Iris pigment epithelial cell (primary cell): ENCODE results near the gene PROSER2.

ENCODE experiments used
- DNase-seq: peaks from one replicate; pipeline ENCODE4 v3.0.0-alpha.2; 2011; ENCODE audit warnings: low read depth

Gene PROSER2, protein sequence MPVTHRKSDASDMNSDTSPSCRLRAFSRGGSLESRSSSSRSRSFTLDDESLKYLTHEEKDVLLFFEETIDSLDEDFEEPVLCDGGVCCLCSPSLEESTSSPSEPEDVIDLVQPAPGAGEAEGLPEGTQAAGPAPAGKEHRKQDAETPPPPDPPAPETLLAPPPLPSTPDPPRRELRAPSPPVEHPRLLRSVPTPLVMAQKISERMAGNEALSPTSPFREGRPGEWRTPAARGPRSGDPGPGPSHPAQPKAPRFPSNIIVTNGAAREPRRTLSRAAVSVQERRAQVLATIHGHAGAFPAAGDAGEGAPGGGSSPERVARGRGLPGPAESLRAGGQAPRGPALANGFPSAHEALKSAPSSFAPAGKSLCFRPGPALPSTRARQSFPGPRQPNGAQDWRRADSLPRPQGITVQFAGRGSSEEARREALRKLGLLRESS

GRCh38 chr10:11823122-11823988 is at the start of gene PROSER2:
Gene PROSER2 (plus strand): TSS chr10:11823356. CDS start chr10:11852078, 28,722 bp downstream.
- DNase-seq = peak; percentile 73

DNA sequence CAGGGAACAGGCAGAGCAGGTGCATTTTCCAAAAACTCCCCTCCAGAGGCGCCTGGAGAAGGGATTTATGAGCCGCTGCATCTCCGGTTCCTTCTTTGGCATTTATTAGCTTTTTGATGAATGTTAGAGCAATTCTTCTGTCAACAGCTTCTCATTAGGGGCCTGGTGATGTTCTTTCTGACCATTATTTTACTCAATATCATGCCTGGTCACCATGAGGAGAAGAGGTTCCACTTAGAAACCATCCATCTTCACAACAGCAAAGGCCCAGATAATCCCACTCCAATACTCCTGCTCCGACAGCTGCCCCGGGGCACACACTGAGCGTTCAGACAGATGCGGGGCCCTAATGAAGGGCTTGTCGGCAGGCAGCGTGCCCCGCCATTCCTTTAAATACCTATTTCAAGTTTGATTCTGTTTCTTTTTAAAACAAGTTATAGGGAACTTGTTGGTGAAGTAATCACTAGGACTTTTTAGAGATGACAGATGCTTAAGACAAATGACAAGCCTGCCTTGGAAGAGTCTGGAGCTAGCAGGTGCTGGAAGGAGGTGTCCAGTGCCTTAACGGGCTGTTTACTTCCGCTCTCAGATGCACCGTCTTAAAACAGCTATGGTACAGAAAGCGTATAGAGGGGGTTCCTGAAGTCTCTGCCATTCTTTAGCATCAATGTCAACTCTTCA is 49.3 kb upstream of the PROSER2 start:
- DNase-seq = no peak

GRCh38 chr10:11775412-11775811 is 47.7 kb upstream of the PROSER2 start:
- no peak for DNase-seq

- DNase-seq = peak; percentile 64
These were observed 47.1 kb upstream of the PROSER2 start for GRCh38 chr10:11776080-11776479.

- DNase-seq = no peak
These were observed 42.0 kb upstream of the PROSER2 start for GRCh38 chr10:11781114-11781513.

DNA sequence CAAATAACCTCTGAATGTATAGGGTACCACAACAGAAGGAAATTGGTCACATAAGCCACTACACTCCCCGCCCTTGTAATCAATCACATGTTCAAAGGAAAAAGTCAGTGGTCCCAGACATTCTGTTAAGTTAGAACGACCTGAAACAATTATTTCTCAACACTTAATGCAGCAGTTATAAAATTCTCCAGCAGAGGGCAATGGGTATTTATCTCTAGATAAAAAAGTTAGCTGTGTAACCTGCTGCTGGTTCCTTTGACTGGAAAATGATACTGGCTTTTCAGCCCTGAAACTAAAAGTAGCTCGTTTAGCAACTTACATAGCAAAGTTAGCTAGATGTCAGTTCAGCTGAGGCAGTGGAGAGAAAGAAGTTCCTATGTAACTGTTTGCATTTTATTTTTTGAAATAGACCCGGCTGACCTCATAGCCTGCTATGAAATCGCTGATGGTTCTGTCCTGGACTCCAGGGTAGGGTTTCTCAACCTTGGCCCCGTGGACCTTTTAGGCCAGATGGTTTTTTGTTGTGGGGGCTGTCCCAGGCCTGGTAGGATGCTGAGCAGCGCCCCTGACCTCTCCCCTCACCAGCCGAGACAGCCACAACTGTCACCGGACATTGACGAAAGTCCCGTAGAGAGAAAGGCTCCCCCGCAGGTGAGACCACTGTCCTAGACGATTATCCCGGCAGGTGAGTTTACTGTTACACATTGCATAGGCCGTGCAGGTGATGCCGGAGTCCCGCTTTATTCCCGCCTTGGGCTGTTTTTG is 40.2 kb upstream of the PROSER2 start:
- peak; percentile 64 for DNase-seq

GRCh38 chr10:11783558-11783865 is 39.6 kb upstream of the PROSER2 start:
- DNase-seq = no peak

GRCh38 chr10:11787374-11787773 is 35.8 kb upstream of the PROSER2 start:
- DNase-seq = no peak

DNA sequence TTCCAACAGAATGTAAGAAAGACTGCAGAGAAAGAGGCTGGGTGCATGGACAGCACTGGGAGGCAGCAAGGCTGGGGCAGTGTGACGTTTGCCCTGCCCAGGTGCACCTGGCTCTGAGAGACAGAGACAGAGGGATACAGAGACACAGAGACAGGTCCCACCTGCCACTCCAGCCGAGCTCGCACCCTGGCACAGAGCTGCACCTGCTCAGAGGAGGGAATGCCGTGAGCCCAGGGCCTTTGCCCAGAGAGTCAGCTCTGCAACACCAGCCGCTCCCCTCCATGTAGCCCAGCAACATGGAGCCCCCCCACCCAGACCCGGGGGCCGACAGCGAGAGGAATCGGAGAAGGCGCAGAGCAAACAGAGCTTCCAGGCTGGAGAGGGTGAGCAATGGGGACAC is 35.3 kb upstream of the PROSER2 start:
- no peak for DNase-seq

GRCh38 chr10:11789306-11789705 is 33.9 kb upstream of the PROSER2 start:
- DNase-seq = no peak

DNA sequence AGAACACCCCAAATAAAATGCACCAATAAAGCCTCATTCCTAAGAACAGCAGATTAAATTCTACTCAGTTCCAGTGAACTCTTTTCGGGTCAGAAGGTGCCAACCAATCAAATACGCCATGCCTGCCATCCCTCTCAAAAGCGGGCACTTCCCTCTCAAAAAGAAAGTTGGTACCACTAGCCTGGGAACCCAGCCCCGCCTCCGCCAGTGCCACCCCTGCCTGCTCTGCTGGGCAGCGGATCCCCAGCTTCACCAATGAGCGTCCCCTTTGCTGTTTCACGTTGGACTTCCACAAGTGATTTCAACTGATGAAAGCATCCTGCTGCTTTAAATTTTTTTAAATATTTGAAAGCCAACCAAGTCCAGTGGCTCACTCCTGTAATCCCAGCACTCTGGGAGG is 33.2 kb upstream of the PROSER2 start:
- DNase-seq = no peak

DNA sequence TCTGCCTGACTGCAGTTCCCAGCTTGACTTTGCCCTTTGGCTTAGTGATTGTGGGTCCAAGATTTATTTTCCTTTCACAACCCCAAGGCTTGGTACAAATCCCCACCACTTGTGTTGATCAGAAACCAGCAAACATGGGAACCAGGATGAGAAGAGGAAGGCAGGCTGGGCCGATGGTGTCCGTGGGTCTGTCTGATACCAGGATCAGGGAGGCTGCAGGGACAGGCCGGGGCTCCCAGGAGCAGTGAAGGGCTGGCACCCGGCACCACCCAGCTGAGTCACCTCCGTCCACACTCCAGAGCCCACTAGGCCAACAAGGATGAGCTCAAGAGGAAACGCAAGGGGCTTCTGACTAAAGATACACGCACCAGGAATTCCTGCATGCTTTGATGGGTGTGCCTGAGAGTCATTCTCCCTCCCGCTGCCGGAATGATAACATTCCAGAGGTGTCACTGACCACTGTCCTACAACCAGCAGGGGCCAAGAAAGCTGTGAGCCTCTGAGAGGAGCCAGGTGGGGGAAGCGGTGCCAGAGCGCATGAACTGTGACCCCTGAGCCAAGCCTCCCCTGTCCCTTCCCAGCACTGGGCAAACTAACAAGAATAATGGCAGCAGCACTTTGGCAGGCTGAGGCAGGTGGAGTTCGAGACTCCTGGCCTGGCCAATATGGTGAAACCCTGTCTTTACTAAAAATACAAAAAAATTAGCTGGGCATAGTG is 29.2 kb upstream of the PROSER2 start:
- peak; percentile 68 for DNase-seq

GRCh38 chr10:11794566-11794965 is 28.6 kb upstream of the PROSER2 start:
- no peak for DNase-seq

- DNase-seq = no peak
These were observed 27.8 kb upstream of the PROSER2 start for GRCh38 chr10:11795101-11795920.

GRCh38 chr10:11796474-11796873 is 26.7 kb upstream of the PROSER2 start:
- no peak for DNase-seq

DNA sequence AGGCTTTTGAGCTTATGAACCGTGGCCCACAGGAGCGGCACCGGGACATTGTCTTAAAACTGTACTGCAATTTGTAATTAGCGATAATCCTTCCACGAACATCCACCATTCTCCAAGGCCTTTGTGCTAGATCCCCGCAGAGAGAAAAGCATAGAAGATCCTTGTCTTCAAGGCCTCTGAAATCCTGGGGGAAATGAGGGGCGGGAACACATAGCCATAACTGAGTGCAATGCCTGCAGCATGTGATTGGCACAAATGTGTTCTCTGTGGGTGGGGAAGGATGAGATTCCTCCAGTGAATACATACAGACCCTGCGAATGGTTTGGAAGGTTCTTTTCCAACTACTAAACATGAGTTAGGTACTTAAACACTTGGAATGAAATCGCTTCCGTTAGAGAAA is 25.9 kb upstream of the PROSER2 start:
- no peak for DNase-seq

GRCh38 chr10:11797847-11798633 is 25.1 kb upstream of the PROSER2 start:
- no peak for DNase-seq

GRCh38 chr10:11798845-11799735 is 24.1 kb upstream of the PROSER2 start:
- DNase-seq = no peak

GRCh38 chr10:11799736-11800080 is 23.4 kb upstream of the PROSER2 start:
- no peak for DNase-seq
